ENCODE measurements around the gene DNAL4.
"Not testable (repeated sequence)": the region's sequence is repeated elsewhere in the genome, so short reads cannot be mapped to it uniquely, and the experiment has no call there.

DNAL4 gene

DNA sequence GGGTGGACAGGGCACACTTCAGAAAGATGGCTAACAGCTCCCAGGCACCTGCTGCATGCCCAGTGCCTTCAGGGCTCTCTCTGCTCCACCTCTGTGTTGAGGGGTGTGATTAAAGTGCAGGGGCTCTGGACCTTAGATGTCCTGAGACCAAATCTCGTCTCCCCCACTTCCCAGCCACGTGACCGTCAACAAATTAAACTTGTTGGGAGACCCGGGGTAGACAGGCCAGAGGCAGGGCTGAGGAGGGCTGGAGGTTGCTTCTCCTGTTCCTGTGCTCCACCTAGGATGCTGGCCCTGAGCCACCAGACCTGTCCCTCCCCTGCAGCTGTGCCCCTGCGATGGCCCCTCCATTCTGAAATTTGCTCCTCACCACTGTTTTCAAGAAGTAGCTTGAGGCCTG lies 32.9 kb upstream of the DNAL4 start:
- no peak for DNase-seq (ENCODE audit: low spot score)

DNA sequence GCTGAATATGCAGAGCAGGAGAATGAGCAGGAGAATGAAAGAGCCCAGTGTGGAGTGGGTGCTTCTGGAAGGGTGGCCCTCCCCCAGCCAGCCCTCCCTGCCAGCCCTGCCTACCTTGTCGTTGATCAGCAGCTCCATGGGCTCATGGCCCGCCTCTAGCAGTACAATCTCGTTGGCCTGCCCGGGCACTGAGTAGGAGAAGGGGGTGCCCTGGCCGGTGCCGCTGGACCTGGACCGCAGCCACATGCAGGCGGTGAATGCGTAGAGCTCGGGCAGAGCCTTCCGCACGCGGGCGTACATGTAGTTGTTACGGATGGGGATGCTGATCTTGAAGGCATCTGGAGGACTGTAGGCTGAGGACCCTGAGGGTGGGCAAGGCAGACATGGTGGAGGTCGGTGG lies 32.4 kb upstream of the DNAL4 start:
- no peak for DNase-seq (ENCODE audit: low spot score)

DNA sequence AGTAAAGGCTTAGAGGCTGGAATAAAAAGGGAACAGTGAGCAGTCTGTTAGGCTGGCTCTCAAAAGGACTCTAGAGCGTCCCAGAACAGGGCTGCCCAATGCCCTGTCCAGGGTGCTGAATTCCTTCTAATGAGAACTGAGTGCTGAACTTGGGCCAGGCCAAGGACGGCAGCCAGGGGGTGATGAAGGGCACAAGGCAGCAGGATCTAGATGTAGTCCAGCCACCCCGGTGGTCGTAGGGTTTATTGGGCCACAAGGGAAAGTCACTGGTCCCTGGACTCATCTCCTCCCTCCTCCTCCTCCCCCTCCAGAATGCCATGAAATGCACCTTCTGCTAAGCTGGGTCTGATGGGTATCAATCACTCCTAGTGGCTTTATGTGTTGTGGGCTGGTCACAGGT lies 30.6 kb upstream of the DNAL4 start:
- peak; percentile 79 for DNase-seq (ENCODE audit: low spot score)

DNA sequence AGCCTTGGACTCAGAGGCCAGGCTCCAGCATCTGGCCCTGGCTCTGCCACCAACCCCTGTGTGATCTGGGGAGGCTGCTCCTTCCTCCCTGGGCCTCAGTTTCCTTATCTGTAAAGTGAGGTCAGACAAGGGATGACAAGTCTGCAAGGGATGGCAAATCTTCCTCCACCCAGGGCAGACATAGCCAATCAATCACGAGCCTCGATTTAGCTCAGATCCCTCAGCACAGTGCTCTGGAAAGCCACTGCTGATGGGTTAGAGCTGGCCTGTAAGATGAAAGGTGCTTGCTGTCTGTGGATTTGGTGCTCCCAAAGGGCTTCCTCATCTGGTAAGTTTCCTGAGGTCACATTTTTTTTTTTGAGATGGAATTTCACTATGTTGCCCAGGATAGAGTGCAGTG lies 29.7 kb upstream of the DNAL4 start:
- DNase-seq (ENCODE audit: low spot score), result no peak

DNA sequence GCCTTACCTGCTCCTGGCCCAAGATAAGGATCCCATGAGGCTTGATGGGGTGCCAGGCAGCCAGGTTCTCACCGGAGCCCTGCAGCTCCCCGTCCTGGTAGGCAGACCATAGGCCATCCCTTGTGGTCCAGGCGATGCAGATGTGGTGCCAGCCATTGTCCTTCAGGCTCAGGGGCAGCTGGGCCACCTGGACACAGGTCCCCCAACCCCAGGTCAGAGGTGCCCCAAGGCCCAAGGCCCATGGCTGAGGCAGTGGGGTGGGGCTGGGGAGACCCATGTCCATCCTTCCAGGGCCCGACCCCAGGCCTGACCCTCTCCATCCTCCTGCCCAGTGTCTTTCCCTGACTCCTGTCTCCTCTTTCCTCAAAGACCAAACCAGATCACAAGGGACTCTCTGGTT lies 29.1 kb upstream of the DNAL4 start:
- no peak for DNase-seq (ENCODE audit: low spot score)

DNA sequence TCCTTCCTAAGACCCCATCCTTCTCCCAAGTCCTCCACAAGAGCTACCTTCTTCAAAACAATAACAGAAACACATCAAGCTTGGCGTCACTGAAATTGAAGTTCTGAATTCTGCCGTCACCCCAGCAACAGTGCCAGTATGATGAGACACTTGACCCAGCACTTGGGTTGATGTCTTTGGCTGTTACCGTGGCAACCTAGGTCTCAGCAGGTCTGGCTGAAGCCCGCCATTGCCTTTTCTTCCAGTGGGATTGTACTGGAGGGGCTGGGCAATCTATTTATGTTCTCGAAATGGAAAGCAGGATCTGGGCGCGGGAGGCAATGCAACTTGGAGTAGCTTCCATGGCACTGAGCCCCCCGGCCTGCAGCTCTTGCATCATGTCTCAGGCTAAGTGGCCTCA lies 26.1 kb upstream of the DNAL4 start:
- no peak for DNase-seq (ENCODE audit: low spot score)

DNA sequence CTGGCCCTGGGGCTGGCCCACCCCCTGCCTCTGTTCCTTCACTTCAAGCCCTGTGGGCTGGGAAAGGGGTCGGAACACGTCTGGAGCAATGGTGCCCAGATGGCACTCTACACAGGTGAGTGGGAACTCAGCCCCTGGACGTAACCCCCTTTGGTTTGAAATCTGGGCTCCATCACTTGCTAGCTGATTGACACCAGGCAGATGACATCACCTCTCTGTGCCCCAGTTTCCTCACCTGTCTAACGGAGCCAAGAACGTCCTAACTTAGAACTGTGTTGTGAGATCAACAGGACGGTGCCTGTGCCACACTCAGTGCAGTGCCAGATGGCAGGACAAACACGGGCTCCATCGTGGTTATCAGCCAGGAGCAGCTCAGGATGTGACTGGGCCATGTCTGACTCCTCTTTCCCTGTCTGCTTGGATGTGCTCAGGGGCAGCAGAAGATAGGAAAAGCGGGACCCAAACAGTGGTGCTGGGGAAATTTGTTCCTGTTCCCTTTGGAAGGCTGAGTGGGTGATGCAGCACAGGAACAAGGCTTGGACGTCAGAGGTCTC lies 25.5 kb upstream of the DNAL4 start:
- DNase-seq (ENCODE audit: low spot score), result no peak

DNA sequence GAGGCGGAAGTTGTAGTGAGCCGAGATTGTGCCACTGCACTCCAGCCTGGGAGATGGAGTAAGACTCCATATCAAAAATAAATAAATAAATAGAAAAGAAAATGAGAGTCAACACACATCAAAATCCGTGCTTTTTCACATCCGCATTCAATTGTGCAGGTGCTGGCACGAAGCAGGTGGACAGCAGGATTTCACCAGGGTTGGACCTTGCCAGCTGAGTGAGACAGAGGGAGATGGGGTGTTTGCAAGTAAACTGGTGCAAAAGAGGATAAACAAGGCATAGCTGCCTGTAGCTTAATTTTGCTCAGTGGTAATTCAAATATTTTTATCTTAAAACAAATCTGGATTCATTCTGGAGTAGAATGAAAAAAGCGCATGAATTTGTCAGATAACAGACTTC lies 23.3 kb upstream of the DNAL4 start:
- DNase-seq (ENCODE audit: low spot score), result no peak

DNA sequence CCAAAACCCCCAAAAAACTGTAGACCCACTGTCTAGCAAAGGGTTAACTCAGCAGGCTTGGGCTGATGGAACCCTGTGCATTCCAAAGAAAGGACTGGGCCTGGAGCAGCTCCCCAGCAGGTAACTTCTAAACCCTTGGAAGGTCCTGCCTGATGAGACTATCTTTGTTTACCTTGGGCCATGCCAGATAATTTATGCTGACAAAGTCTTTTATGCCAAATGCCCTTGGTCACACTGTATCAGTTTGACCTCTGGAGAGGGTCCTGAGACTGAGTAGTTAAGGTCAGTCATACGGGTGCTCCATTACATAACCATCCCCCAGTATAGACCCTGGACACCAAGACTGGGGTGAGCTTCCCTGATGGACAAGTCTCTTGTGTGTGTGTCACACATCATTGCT lies 21.9 kb upstream of the DNAL4 start:
- DNase-seq (ENCODE audit: low spot score), result no peak

DNA sequence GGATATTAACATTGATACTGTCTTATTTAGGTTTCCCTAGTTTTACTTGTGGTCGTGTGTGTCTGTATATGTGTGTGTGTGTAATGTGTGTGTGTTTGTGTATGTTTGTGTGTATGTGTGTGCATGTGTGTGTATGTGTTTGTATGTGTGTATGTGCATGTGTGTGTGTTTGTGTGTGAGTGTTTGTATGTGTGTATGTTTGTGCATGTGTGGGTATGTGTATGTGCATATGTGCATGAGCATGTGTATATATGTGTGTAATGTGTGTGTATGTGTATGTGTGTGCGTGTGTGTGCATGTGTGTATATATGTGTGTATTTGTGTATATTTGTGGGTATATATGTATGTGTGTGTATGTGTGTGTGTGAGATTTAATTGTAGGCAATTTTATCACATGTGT lies 17.3 kb upstream of the DNAL4 start:
- DNase-seq (ENCODE audit: low spot score), result no peak

DNA sequence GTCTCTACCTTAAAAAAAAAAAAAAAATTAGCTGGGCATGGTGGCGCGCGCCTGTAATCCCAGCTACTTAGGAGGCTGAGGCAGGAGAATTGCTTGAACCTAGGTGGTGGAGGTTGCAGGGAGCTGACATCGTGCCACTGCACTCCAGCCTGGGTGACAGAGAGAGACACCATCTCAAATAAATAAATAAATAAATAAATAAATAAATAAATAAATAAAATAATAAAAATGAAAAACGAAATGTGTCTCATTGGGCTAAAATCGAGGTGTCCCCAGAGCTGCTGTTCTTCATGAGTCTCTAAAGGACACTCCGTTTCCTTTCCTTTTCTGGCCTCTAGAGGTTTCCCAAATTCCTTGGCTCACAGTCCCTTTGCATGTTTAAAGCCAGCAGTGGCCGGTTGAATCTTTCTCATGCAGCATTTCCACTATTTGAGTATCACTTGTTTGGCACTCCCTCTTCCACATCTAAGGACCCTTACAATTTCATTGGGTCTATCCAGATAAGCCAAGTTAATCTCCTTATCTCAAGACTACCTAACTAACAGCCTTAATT lies 11.2 kb upstream of the DNAL4 start:
- not testable (repeated sequence) for DNase-seq (ENCODE audit: low spot score)

DNA sequence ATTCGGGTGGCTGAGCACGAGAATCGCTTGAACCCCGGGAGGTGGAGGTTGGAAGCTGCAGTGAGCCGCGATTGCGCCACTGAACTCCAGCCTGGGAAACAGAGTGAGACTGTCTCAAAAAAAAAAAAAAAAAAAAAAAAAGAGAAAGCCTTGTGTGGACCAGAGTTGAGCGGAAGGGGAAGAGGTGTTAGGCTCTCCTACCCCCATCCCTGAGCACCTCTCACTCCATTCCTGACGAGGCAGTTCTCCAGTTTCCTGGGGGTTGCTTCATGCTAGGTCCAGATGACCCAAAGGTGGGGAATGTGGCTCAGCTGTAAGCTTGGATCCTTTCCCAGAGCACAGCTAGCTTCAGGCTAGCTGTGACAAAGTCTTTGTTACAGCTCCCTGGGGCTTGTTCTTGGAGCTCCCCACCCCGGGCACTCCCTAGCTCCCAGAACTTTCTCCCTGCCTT lies 8.8 kb upstream of the DNAL4 start:
- DNase-seq (ENCODE audit: low spot score), result peak; percentile 95

DNA sequence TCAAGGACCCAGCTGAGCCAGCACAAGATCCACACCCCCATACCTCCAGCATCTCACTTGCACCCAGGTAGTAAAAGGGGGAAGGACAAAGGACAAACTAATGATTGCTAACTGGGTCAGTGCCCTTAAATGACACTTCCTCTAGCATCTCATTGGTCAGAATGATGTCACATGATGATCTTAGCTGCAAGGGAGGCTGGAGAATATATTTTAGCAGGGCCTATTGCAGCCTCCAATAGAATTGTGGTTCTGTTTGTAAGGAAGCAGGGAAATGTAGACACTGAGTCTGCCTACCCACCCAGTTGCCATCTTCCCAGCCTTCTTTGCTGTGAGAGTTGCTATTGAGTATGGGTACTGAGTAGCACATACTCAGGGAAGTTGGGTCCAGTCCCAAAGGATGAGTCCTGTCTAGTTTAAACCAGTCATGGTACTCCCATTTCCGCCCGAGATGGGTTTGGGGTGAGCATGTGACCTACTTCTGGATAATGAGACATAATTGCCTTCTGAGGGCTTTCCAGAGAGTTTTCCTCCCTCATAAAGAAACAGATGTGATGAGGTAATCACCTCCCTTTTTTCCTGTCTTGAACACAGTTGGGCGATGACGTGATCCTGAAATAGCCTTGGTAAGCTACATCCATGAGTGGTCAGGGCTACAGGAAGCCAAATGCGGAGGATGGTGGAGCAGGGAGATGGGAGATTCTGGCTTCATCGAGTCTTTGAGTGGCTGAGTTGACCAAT lies 5.5 kb upstream of the DNAL4 start:
- peak; percentile 45 for DNase-seq (ENCODE audit: low spot score)

DNA sequence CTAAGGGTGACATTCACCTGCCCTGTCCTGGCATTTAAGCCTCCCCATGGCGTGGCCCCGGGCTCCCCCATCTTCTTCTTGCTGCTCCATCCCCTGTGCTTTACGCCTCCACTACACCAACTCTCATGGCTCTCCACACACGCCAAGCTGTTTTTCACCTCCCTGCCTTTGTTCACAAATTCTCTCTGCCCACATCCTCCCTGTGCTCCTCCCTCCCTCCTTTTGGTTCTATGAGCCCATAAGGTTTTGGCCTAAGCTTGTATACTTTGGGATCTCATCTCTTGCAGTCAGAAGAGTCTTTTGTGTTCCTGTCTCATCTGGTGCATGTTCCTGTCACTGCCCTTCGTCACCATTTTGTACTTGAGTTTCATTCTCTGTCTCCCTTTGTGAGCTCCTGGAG lies 4.6 kb upstream of the DNAL4 start:
- DNase-seq (ENCODE audit: low spot score), result no peak

DNA sequence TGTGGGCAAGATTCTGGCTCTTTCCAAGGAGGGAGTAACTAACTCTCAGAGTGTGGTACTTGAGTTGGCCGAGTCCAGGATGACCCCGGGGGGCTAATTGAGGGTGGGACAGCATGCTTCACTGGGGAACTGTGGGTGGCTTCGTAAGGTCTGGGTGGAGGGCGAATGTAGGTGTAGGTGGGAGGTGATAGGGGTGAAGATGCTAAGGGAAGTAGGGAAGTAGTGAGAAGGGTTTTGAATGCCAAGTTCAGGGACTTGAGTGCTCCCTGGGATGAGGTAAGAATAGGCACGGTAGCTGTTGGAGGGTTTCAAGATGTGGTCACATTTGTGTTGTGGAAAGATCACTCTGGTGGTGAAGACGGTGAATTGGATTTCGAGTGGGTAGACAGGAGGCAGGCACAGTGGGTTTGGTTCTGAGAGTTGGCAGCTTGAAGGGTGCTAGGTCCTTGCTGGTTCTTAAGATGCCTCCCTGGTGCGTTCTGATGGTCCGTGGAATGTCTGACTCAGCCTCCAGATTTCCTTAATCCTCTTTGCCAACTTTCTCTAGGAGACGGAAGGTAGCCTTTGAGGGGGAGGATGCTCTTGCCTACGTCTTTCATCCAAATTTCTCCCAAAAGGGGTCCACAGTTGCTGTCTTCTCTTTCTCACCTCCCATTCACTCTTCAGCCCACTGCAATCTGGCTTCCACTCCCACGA lies 2.5 kb upstream of the DNAL4 start:
- no peak for DNase-seq (ENCODE audit: low spot score)

DNA sequence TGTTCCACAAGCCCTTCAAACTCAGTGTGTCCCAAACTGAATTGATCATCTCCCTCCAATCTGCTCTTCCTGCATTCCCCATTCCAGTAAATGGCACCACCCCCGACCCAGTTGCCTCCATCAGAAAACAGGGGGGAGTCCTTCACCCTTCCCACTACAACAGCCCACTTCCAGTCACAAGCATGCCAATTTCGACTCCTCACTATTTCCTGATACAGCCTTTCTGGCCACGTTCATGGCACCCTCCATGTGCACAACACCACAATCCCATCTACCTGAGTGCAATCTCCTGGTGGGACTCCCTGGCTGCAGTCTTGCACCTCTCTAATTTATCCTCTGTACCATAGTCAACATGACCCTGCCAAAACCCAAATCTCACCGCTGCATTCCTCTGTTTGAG lies 1.6 kb upstream of the DNAL4 start:
- no peak for DNase-seq (ENCODE audit: low spot score)

DNA sequence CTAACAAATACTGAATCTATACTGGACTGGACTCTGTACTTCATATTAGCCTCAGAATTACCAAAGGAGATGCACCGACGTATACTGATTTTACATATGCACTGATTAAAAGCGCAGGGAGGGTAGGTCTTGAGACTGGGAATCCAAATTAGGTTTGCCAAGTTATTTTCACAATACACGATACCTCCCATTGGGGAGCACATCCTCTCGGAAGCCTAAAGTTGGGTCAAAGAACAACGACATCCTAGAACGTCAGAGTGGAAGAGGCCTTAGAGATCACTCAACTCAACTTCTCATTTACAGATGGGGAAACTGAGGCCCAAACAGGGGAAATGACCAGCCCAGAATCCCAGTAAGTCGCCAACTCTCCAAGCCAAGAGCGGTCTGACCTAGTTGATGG lies 626 bp downstream of the DNAL4 start:
- no peak for DNase-seq (ENCODE audit: low spot score)

DNA sequence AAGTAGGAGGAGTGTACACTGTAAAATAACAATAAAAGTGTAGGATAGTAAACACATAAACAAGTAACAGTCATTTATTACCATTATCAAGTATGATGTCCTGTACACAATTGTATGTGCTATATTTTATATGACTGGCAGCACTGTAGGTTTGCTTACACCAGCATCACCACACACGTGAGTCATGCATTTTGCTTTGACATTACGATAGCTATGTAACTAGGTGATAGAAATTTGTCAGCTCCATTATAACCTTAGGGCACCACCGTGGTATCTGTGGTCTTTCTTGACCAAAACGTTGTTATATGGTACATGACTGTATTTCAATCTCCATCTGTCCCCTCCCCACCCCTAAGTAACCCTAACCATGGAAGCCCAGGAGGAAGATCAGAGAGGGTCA lies 1.1 kb downstream of the DNAL4 start:
- DNase-seq (ENCODE audit: low spot score), result no peak

DNA sequence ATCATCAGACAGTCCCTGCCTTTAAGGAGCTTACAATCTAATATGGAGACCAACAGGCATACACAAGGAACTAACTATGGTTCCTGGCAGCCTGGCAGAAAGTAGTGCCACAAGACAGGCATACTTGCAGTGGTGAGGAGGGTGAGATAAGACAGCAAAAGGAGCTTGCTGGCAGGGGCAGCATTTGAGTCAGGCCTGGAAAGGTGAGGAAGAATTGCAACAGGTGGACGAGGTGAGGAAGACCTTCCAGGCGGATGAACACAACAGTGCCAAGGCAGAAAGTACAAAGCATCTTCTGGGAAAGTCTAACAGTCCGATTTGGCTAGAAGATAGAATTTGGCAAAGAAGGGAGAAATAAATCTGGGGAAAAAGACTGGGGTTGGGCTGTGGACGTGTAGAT lies 4.3 kb downstream of the DNAL4 start:
- DNase-seq (ENCODE audit: low spot score), result no peak

DNA sequence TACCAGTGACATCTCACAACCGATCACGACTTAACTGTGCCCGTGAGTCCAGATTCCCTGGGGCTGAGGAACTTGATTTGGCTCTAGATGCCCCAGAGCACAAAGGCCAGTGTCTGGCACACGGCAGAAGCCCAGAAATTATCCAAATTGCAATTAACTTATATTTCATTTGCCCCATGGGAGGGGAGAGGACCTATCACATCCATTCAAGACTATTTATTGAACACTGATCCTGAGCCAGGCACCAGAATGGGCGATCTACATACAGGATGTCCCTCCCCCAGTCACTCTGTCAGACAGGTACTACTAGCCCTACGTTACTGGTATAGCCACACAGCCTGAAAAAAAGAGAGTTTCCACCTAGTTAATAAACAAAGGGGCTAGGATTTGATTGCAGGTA lies 5.1 kb downstream of the DNAL4 start:
- DNase-seq (ENCODE audit: low spot score), result no peak

DNA sequence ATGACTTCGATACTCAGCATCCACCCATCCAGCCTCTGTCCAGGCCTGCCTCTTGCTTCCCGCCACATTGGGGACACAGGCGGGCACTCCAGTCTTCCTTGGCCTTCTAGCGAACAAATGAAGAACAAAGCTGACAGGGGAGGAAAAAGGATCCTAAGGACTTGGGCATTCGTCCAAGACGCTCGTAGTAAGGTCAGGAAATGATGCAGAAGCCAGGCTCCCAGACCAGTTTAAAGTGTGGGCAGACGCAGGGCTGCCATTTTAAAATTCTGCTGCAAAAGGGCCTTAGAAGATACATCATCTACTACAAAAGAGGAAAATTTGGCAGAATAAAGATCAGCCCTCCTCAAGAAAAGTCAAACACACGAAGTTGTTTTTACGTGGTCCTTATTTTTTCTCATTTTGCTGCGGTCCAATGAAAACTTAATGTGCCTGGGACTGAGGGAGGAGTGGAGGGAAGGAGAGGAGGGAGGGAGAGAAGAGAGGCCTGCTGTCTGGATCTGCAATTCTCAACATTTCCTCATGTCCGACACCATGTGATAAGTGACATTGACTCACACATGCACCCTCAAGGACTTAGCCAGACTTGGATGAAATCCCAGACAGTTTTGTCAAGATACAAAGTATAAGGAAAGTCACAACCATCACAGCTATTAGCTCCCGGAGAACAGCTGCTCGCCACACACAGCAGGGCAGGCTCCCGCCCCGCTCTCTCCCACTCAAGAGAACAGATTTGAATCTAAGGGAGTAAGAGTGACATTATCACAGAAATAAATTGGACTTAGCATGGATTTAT lies 5.7 kb downstream of the DNAL4 start:
- peak; percentile 87 for DNase-seq (ENCODE audit: low spot score)

DNA sequence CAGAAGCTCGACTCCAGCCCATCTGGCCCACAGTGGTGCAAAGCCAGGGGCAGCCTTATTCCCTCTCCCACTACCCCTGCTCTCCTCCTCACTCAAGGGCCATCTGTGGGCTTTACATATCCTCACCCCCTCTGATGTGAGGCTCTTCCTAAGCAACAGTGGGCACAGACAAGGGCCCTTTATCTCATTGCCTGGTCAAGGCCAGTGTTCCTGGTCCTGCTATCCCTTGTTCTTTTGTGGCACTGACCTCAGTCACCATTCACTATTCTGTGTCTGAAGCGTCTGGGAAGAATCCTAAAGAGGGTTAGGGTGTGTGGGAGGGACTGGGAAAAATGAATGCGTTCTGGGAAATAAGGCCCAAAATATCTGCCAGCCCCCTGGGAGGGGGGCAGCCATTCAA lies 7.3 kb downstream of the DNAL4 start:
- no peak for DNase-seq (ENCODE audit: low spot score)

DNA sequence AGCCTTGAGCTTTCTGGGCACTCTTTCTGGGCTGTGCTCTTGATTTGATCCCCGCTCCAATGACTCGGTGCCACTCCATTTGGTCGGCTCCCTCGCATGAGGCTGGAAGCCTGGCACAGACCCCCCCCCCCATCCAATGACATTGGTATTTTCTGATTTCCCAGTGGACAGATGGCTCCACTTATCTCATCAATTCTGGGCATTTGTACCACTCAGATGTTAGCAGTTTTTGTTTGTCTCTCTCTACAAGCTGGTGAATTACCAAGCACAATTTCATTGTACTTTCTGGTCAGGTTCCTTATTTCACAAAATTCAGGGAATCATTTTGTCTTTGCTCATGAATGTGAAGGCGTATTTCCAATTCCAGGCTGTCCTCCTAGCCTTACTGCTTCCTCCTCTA lies 9.1 kb downstream of the DNAL4 start:
- DNase-seq (ENCODE audit: low spot score), result no peak
